HepG2 (cell line): Measurements from ENCODE around the gene ATP6V0A1. TPM values are rescaled to one million over a fixed set of nuclear protein-coding genes. Genes with fewer than 3 reads are reported as not detected.

Source experiments
- AGO2 ChIP-seq: fragments of 200-400 bp; formaldehyde crosslinking; optimal IDR thresholded peaks from 2 replicates; pipeline ENCODE3; 2017; ENCODE audit warnings: mild to moderate bottlenecking, low read depth, low read length, moderate library complexity
- ARID4A ChIP-seq: sonication (generic); formaldehyde crosslinking; IDR thresholded peaks from 2 replicates; pipeline ENCODE4 v1.5.0; 2020; ENCODE audit warnings: mild to moderate bottlenecking, missing genetic modification reagents, borderline replicate concordance
- JUN ChIP-seq: sonication (generic); formaldehyde crosslinking; IDR thresholded peaks from 2 replicates; pipeline ENCODE4 v1.4.0; 2020; ENCODE audit warnings: mild to moderate bottlenecking, missing genetic modification reagents
- MAF1 ChIP-seq: sonication (generic); formaldehyde crosslinking; IDR thresholded peaks from 2 replicates; pipeline ENCODE4 v1.5.0; 2020; ENCODE audit warnings: missing genetic modification reagents, borderline replicate concordance
- MTA1 ChIP-seq: sonication (generic); formaldehyde crosslinking; IDR thresholded peaks from 2 replicates; pipeline ENCODE4 v1.4.0; 2020; ENCODE audit warnings: missing genetic modification reagents, mild to moderate bottlenecking, borderline replicate concordance
- NR2F6 ChIP-seq, 2 experiments: IDR thresholded peaks; 2 replicates each; pipeline ENCODE4 v1.6.1; 2016; ENCODE audit warnings: antibody characterized with exemption in 1 of 2, mild to moderate bottlenecking in 1 of 2
- PAXIP1 ChIP-seq: sonication (generic); formaldehyde crosslinking; conservative IDR thresholded peaks from 2 replicates; pipeline ENCODE4 v1.4.0; 2020; ENCODE audit warnings: mild to moderate bottlenecking, missing genetic modification reagents, moderate library complexity
- THAP11 ChIP-seq: IDR thresholded peaks from 2 replicates; pipeline ENCODE4 v1.6.1; 2016; ENCODE audit warnings: missing biosample characterization, missing genetic modification reagents
- ZBTB7B ChIP-seq: sonication (generic); formaldehyde crosslinking; IDR thresholded peaks from 2 replicates; pipeline ENCODE4 v1.4.0; 2020; ENCODE audit warnings: missing genetic modification reagents
- polyA plus RNA-seq, 8 experiments: library from polyadenylated mRNA; depleted of rRNA in 3 of 8; stranded (reverse) in 7 of 8; unstranded in 1 of 8; fragments of >200 nt; fragmentation: Illumina TruSeq in 4 of 8; extraction: Trizol in 4 of 8; gene quantifications; 2 replicates each; pipeline versions ENCODE4 v1.2.1 to v1.2.3, GENCODE V29; 2011 to 2016; ENCODE audit warnings: low read depth in 4 of 8, missing spikeins in 1 of 8, mixed read lengths in 1 of 8; ENCODE audit not compliant: insufficient read depth in 1 of 8
- total RNA-seq, 5 experiments: library from RNA; depleted of rRNA; stranded (reverse); fragments of >200 nt; fragmentation: Illumina TruSeq; extraction: Trizol; gene quantifications; 2 replicates each; pipeline ENCODE4 v1.2.3, GENCODE V29; 2016; ENCODE audit warnings: low read depth in 1 of 5

Gene ATP6V0A1
- total and polyA plus RNA-seq, 2 of the 13 experiments (the other 11 are each of a cell fraction or from before 2014, with no cell fraction given), result 27.9 to 54.1 TPM

- TF ChIP-seq PAXIP1 (CRISPR knock-in tag) (peak; percentile 31), MTA1 (CRISPR knock-in tag) (0 out of 2 replicates have a peak, but pooled peaks have one; percentile 8), ARID4A (CRISPR knock-in tag) (peak; percentile 22; the same call in 1 of the 2 replicates), NR2F6 (IDR thresholded peaks at IDR 0.05) (peak; percentile 70), NR2F6 (CRISPR knock-in tag; IDR thresholded peaks at IDR 0.05) (peak; percentile 44; the same call in 1 of the 2 replicates), THAP11 (CRISPR knock-in tag) (0 out of 2 replicates have a peak, but pooled peaks have one; percentile 19), AGO2 (peak; percentile 55), MAF1 (CRISPR knock-in tag) (no peak), JUN (CRISPR knock-in tag) (0 out of 2 replicates have a peak, but pooled peaks have one; percentile 38), ZBTB7B (peak; percentile 18; the same call in 1 of the 2 replicates)
Measured at GRCh38 chr17:42519546-42520491, 61.1 kb downstream of the ATP6V0A1 start (continued).
